IPS-20b (cell line): ENCODE measurements around the gene IMMP2L.

Source experiments
- H3K27ac ChIP-seq: one replicate; pipeline ENCODE4 v1.5.1; 2013; ENCODE audit warnings: low read length
- H3K27me3 ChIP-seq: 2 replicates; pipeline ENCODE4 v1.6.1; 2013; ENCODE audit warnings: mild to moderate bottlenecking, low read length, inconsistent platforms; ENCODE audit not compliant: insufficient read depth
- H3K36me3 ChIP-seq: 2 replicates; pipeline ENCODE4 v1.6.1; 2013; ENCODE audit warnings: low read depth, mild to moderate bottlenecking, inconsistent platforms, low read length, moderate library complexity; ENCODE audit not compliant: insufficient read depth
- H3K4me1 ChIP-seq: 2 replicates; pipeline ENCODE4 v1.6.1; 2013; ENCODE audit warnings: mild to moderate bottlenecking, control low read depth, inconsistent platforms, low read length, moderate library complexity; ENCODE audit not compliant: insufficient read depth
- H3K4me3 ChIP-seq: 2 replicates; pipeline ENCODE4 v1.5.1; 2013; ENCODE audit warnings: mild to moderate bottlenecking, low read length, inconsistent platforms
- H3K9ac ChIP-seq: 2 replicates; pipeline ENCODE4 v1.6.1; 2013; ENCODE audit warnings: low read depth, mild to moderate bottlenecking, inconsistent platforms, low read length, moderate library complexity
- H3K9me3 ChIP-seq: 2 replicates; pipeline ENCODE4 v1.6.1; 2013; ENCODE audit warnings: mild to moderate bottlenecking, low read depth, low read length, inconsistent platforms; ENCODE audit not compliant: insufficient read depth

IMMP2L gene

DNA sequence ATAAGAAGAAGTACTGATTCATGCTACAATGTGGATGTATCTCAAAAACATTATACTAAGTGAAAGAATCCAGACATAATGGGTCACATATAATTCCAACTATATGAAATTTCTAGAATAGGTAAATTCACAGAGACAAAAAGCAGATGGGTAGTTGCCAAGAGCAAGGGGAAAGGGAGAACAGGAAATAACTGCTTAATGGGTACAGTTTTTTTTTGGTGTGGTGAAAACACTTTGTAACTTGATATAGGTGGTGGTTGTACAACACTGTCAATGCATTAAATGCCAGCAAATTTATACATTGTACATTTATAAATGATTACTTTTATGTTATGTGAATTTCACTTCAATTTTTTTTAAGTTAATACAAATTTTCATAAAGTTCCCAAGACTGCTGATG lies 490.7 kb downstream of the IMMP2L start:
- H3K27ac ChIP-seq: no peak overlapping the region
- H3K4me1 ChIP-seq: peaks cover 6% of the 10 kb centered on the region; the same call in 1 of the 2 replicates
- no peak overlapping the region for H3K9ac ChIP-seq
- H3K36me3 ChIP-seq: no peaks in the 10 kb centered on the region
- no peaks in the 10 kb centered on the region for H3K27me3 ChIP-seq
- no peaks in the 10 kb centered on the region for H3K9me3 ChIP-seq
- no peak overlapping the region for H3K4me3 ChIP-seq

GRCh38 chr7:111068618-111069017 lies 493.7 kb downstream of the IMMP2L start:
- Histone ChIP-seq H3K4me3 (no peak overlapping the region), H3K27me3 (no peaks in the 10 kb centered on the region), H3K27ac (no peak overlapping the region), H3K4me1 (no peaks in the 10 kb centered on the region), H3K9ac (no peak overlapping the region), H3K36me3 (no peaks in the 10 kb centered on the region), H3K9me3 (peaks cover 18% of the 10 kb centered on the region)

DNA sequence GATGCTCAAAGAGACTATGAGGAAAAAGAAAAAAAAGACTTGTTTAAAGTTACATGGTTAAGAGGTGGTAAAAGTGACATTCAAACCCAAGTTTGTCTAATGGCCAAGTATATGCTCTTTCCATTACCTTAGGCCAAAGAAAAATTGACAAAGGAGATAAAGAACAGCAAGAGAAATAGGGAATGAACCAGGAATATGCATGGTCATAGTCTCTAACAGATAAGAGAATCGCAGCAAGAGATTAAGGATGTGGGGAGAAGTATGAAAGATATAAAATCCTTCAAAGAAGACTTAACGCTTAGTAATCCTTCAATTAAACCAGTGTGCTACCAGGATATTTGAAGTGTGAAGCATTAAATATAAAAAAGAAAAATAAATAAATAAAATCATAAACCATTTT lies 494.6 kb downstream of the IMMP2L start:
- H3K27me3 ChIP-seq: no peaks in the 10 kb centered on the region
- no peak overlapping the region for H3K4me3 ChIP-seq
- no peak overlapping the region for H3K9ac ChIP-seq
- H3K27ac ChIP-seq: no peak overlapping the region
- H3K36me3 ChIP-seq: no peaks in the 10 kb centered on the region
- H3K4me1 ChIP-seq: no peaks in the 10 kb centered on the region
- peaks cover 27% of the 10 kb centered on the region for H3K9me3 ChIP-seq

DNA sequence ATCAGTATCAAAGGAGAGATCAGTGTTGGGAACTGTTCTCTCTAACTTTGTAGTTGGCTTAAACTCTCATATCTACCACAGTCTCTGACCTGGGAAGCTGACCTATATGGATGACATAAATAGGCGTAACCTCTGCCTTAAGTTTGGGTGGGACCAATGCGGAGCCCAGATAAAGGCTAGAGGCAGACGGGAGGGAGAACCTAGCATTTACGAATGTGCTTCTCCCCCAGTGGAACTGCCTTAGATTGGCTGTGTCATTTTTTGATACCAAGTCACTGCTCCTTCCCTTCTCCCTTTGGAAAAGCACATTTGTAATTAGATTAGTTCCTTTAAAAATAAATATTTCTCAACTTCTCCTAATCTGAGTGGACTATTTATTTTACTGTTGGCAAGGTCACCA lies 495.0 kb downstream of the IMMP2L start:
- Histone ChIP-seq H3K4me3 (no peak overlapping the region), H3K36me3 (no peaks in the 10 kb centered on the region), H3K27ac (no peak overlapping the region), H3K9ac (no peak overlapping the region), H3K9me3 (peaks cover 31% of the 10 kb centered on the region), H3K4me1 (no peaks in the 10 kb centered on the region), H3K27me3 (no peaks in the 10 kb centered on the region)

DNA sequence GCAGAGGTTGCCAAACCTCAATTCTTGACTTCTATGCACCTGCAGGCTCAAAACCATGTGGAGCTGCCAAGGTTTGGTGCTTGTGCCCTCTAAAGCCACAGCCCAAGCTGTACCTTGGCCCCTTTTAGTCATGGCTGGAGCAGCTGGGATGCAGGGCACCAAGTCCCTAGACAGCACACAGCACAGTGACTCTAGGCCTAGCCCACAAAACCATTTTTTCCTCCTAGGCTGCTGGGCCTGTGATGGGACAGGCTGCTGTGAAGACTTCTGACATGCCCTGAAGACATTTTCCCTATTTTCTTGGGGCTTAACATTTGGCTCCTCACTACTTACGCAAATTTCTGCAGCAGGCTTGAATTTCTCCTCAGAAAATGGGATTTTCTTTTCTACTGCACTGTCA lies 499.1 kb downstream of the IMMP2L start:
- no peaks in the 10 kb centered on the region for H3K27me3 ChIP-seq
- no peak overlapping the region for H3K4me3 ChIP-seq
- H3K9me3 ChIP-seq: peaks cover 36% of the 10 kb centered on the region

GRCh38 chr7:111059833-111060232 lies 502.5 kb downstream of the IMMP2L start:
- Histone ChIP-seq H3K36me3 (no peaks in the 10 kb centered on the region), H3K4me3 (no peak overlapping the region), H3K9me3 (peaks cover 30% of the 10 kb centered on the region), H3K9ac (no peak overlapping the region), H3K27ac (no peak overlapping the region), H3K27me3 (no peaks in the 10 kb centered on the region), H3K4me1 (no peaks in the 10 kb centered on the region)

More for the DNA sequence above, 499.1 kb downstream of the IMMP2L start:
- Histone ChIP-seq H3K36me3 (no peaks in the 10 kb centered on the region), H3K9ac (no peak overlapping the region), H3K27ac (no peak overlapping the region), H3K4me1 (no peaks in the 10 kb centered on the region)

DNA sequence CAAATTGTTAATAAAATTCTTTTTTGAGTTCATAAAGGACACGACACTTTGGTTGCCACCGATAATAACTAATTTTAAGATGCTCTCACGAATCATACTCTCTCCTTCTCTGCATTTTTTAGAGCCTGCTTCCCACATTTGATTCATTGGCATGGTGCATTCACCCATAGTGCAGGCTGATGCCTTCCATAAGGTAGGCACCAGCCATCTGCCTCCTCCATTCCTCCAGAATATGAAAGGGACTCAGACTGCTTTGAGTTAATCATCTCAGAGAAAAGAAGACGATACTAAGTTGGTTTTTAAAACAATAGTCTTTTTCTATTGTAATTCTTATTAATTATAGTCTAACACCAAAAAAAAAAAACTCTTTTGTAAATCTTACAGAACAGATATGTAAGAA lies 505.2 kb downstream of the IMMP2L start:
- no peak overlapping the region for H3K27ac ChIP-seq
- no peak overlapping the region for H3K4me3 ChIP-seq
- H3K9ac ChIP-seq: no peak overlapping the region
- H3K36me3 ChIP-seq: no peaks in the 10 kb centered on the region
- no peaks in the 10 kb centered on the region for H3K27me3 ChIP-seq
- H3K9me3 ChIP-seq: peaks cover 3% of the 10 kb centered on the region; the same call in 1 of the 2 replicates
- peaks cover 14% of the 10 kb centered on the region; the same call in 1 of the 2 replicates for H3K4me1 ChIP-seq

GRCh38 chr7:111056371-111056770 lies 505.9 kb downstream of the IMMP2L start:
- Histone ChIP-seq H3K4me1 (peaks cover 19% of the 10 kb centered on the region), H3K4me3 (no peak overlapping the region), H3K27ac (no peak overlapping the region), H3K27me3 (no peaks in the 10 kb centered on the region), H3K9ac (no peak overlapping the region), H3K9me3 (no peaks in the 10 kb centered on the region), H3K36me3 (no peaks in the 10 kb centered on the region)

DNA sequence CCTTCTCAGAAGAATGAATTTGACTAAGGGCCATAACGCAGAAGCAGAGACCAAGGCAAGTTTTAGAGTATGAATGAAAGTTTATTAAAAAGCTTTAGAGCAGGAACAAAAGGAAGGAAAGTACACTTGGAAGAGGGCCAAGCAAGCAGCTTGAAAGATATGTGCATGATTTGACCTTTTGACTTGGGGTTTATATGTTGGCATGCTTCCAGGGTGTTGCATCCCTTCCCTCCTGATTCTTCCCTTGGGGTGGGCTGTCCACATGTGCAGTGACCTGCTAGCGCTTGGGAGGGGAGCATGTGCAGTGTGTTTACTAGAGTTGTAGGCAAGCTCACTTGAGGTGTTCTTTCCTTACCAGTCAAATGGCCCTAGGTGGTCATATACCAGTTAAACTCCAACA lies 509.3 kb downstream of the IMMP2L start:
- H3K27me3 ChIP-seq: no peaks in the 10 kb centered on the region
- H3K9ac ChIP-seq: no peak overlapping the region
- no peak overlapping the region for H3K27ac ChIP-seq
- H3K9me3 ChIP-seq: no peaks in the 10 kb centered on the region
- H3K36me3 ChIP-seq: no peaks in the 10 kb centered on the region
- H3K4me3 ChIP-seq: no peak overlapping the region
- peaks cover 40% of the 10 kb centered on the region for H3K4me1 ChIP-seq

DNA sequence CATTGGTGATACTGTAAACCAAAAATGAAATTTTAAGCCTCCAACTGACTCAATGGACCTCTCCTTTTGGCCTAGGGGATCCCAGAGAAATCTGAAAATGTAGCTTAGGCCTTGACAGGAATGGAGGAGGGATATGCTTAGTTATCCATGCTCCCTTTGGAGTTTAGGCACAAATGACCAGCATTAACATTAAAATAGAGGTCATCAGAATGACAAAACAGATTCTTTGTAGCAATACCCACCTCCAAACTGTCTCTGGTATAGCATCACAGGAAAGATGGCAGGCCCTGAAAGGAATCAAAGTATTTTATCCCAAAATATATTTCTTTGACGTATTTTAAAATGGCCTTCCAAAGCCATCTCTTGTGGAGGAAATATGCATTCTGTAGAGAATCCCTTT lies 510.5 kb downstream of the IMMP2L start:
- Histone ChIP-seq H3K27me3 (no peaks in the 10 kb centered on the region), H3K27ac (no peak overlapping the region), H3K4me1 (peaks cover 40% of the 10 kb centered on the region), H3K9ac (no peak overlapping the region), H3K36me3 (no peaks in the 10 kb centered on the region), H3K4me3 (peak overlapping the region; percentile 45; the same call in 1 of the 2 replicates), H3K9me3 (no peaks in the 10 kb centered on the region)

- H3K9me3 ChIP-seq: no peaks in the 10 kb centered on the region
- peak overlapping the region; percentile 45; the same call in 1 of the 2 replicates for H3K4me3 ChIP-seq
- H3K27me3 ChIP-seq: no peaks in the 10 kb centered on the region
- peak overlapping the region; percentile 5; the same call in 1 of the 2 replicates for H3K9ac ChIP-seq
- H3K36me3 ChIP-seq: no peaks in the 10 kb centered on the region
- H3K4me1 ChIP-seq: peaks cover 40% of the 10 kb centered on the region
- H3K27ac ChIP-seq: peak overlapping the region; percentile 48
Observed at GRCh38 chr7:111050875-111051416, 511.3 kb downstream of the IMMP2L start.

DNA sequence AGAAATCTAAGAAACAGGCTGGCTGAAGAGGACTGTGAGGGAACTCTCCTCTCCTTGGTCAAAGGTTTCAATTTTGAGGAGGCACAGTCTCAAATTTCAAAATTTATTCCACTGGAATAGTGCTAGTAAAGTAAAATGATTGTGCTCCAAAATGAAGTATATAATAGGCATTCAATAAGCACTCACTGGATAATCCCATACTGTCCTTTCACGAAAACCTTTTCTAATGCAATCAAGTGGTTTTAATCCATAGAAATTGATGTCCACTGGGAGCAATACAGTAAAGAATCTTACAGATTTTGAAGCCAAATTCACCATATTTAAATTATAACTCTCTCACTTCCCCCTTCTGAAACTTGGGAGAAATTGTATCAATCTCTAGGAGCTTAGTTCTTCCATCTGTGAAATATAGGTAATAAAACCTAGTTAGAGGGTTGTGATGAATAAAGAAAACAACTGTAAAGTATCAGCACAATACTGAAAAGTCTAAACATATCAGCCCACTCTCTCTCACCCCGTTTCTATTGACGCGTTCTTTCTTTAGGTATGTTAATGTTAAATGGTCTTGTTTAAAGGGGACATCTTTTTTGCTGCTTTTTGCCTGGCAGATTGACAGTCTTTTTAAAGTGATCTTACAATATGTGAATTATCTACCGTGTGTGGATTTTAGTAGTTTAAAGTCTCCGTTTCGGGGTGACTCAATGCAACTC lies 512.2 kb downstream of the IMMP2L start:
- Histone ChIP-seq H3K9ac (peak overlapping the region; percentile 5; the same call in 1 of the 2 replicates), H3K27ac (peak overlapping the region; percentile 48), H3K4me3 (peak overlapping the region; percentile 11; the same call in 1 of the 2 replicates), H3K4me1 (peaks cover 40% of the 10 kb centered on the region), H3K9me3 (no peaks in the 10 kb centered on the region), H3K27me3 (no peaks in the 10 kb centered on the region), H3K36me3 (no peaks in the 10 kb centered on the region)
